GM21360 (cell line): Measurements from ENCODE around the gene SIRT3.
"Not testable (repeated sequence)": the region's sequence is repeated elsewhere in the genome, so short reads cannot be mapped to it uniquely, and the experiment has no call there.

Source experiments
- ATAC-seq: cut with Tn5 transposase; IDR thresholded peaks from one replicate; pipeline ENCODE4 v1.9.1; 2021; ENCODE audit warnings: mild to moderate bottlenecking, moderate library complexity; ENCODE audit not compliant: unreplicated experiment

Gene SIRT3

DNA sequence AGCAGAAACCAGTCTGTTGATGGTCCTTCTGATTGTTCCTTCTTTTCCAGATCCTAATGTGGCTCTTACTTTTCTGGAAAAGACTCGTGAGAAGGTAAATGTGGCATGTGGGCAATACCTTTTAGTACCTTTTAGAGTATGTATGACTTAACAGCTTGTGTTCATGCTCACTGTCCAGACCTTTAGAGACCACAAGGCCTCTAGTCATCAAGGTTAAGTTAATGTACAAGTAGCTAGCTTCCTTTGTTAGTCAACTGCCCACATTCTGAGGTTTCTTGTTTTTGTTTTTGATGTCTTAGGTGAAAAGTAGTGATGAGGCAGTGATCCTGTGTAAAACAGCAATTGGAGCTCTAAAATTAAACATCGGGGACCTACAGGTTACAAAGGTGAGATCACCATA lies 8.2 kb upstream of the SIRT3 start:
- no peak for ATAC-seq

GRCh38 chr11:241634-242033 lies 5.5 kb upstream of the SIRT3 start:
- ATAC-seq: no peak

GRCh38 chr11:240315-240714 lies 4.2 kb upstream of the SIRT3 start:
- ATAC-seq: no peak

- not testable (repeated sequence) for ATAC-seq
Observed at GRCh38 chr11:238346-238745, 2.2 kb upstream of the SIRT3 start.

GRCh38 chr11:236774-237767 lies 929 bp upstream of the SIRT3 start, which contains the start of gene PSMD13:
TSS of gene PSMD13 (plus strand) at chr11:236976. CDS start at chr11:237050, 74 bp downstream.
- peak; percentile 74 for ATAC-seq

DNA sequence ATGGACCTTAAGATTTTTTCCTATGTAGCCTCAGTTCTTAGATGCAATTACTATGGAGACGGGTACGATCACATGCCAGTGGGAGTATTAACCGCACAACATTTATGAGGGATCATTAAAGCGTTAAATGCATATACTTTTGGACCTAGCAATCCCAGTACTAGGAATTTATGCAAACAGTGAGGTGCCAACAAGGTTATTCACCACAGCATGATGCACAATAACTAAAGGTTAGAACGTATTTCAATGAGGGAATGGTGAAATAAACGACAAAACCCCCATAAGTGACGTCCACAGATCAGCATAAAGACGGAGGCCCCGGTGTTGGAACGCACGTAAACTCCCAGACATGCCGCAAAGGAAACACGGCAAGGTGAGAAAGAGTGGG lies 539 bp downstream of the SIRT3 start:
- ATAC-seq: no peak

- no peak for ATAC-seq
Observed at GRCh38 chr11:235180-235579, 962 bp downstream of the SIRT3 start.

DNA sequence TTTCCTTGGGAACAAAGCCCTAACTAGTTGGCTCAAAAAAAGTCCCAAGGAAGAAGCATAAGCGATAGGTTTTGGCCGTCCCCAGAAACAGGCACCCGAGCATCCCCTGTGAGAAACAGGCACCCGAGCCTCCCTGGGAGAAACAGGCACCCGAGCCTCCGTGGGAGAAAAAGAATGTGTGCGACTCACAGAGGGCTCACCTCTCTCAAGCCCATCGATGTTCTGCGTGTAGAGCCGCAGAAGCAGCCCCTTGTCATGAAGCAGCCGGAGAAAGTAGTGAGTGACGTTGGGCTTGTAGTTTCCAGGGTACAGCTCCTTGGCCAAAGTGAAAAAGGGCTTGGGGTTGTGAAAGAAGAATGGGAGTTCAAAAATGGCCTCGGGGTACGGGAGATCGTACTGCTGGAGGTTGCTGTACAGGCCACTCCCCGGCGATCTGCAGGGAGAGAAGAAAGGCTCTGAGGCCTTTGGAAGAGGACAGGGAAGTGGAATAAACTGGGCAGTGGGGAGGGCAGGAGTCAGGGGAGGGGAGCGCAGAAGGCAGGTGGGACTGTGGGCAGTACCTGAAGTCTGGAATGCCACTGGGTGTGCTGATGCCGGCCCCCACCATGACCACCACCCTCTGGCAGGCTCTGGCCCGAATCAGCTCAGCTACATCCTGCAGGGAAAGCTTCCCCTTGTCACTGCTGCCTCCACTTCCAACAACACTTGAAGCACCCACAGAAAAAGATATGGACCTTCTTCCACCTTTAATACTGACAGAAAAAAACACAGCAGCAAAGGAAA lies 3.2 kb downstream of the SIRT3 start:
- ATAC-seq: no peak

GRCh38 chr11:230431-230830 lies 5.7 kb downstream of the SIRT3 start:
- ATAC-seq: no peak

DNA sequence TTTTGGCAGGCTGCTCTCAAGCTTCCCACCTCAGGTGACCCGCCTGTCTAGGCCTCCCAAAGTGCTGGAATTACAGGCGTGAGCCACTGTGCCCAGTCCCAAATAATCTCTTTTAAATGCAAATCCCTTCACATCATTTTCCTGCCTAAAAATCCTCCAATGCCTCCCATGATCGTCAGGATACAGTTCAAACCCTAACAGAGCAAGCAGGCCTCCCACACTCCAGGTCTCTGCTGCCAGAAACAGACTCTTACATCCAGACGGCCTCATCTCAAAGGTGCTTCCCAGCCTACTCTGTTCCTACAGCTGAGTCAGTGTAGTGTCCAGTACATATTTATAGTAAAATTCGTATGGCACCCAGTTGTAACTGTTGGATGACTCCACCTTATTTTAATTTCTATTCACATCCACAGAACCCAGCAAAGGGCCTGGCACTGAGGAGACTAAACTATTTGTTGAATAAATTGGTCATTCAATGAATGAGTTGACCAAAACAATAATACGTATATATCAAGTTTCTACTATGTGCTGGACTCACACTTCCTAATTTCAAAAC lies 8.2 kb downstream of the SIRT3 start:
- no peak for ATAC-seq

GRCh38 chr11:225734-226453 lies 10.2 kb downstream of the SIRT3 start:
- no peak for ATAC-seq

DNA sequence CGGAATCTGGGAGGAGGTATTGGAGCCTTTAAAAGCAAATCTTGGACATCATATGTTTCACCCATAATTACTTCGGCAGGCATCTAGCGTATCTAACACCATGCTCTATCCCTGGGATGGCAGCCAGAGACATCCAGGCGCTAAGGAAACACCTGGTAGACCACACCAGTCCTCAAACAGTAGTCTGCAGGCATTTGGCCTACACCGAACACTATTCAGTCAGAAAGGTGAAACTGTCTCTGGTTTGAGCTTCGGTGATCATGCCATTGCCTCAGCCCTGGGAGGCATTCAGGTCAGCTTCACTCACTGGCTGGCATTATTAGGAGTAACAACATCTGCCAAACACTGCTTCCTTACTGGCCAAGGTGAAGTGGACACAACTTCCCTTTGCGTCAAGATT lies 11.7 kb downstream of the SIRT3 start:
- no peak for ATAC-seq

DNA sequence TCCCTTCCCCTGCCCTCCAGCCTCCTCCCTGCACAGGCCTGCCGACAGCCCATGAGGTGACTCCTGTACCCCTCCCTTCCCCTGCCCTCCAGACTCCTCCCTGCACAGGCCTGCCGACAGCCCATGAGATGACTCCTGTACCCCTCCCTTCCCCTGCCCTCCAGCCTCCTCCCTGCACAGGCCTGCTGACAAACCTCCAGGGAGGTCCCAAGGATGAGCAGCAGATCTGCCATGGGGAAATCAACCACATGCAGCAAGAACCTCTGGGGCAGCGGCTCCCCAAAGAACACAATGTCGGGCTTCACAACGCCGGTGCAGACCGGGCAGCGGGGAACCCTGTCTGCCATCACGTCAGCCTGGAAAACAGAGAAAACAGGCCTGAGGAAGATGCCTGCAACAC lies 12.3 kb downstream of the SIRT3 start:
- ATAC-seq: no peak

DNA sequence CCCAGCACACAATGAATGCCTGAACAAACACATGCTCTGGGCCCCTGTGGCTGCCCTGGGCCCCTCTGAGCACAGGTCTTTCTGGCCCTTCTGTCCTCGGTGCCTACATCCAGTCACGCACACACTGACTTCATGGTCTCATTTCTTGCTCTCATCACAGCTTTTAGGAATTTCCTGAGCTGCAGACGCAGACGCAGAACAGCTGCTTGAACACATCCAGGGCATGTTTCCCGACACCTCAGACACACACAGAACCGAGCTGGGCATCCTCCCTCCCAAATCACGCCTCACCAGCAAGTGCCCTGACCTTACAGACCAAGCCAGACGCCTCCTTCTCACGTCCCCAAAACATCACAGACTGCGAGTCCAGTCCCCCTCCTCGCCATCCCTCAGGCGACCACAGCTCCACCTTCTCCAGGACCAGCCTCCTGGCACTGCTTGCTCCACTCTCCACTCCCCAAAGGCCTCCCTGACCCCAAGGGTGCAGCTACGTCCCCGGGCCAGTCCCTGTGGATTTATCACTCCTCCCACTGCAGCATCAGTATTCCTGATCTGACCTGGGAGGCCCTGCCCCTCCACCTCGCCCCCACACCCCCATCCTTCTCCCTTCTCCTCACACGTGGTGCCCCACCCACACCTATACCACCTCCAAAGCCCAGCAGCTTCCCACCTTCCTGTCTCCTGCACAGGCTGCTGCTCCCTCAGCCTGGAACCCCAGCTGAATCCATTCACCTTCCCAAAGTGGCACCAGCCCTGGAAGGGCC lies 12.9 kb downstream of the SIRT3 start:
- ATAC-seq: no peak

DNA sequence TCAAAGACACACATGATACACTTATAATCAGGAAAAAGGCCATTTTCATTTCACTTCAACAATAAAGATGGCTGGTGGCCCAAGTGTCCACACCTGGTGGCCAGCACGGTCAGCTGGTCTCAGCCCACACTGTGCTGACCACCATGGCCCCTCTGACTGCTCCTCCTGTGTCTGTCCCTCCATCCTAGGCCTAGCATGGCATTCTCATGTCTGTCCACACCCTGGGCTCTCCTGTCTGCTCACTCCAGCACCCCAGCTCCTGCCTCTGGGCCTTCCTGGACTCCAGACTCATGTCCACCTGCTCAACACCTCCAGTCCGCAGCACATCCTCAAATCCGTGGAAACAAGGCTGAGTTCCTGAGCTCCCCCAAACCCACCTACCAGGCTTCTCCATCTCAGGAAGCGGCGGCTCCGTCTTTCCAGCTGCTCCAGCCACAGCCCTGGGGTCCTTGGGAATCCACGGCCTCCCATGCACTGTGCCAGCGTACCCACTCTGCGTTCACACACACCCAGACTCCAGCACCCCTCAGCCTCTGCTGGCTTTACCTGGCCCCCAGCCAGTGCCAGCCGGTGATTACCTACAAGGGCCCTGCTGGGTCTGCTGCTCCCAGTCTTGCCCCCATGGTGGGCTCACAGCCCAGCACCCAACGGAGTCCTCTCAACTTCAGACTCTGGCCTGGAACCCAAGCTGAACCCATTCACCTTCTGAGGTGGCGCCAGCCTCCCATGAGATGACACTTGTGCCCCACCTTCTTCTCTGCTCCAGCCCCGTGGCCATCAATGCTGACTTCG lies 13.9 kb downstream of the SIRT3 start:
- ATAC-seq: no peak

DNA sequence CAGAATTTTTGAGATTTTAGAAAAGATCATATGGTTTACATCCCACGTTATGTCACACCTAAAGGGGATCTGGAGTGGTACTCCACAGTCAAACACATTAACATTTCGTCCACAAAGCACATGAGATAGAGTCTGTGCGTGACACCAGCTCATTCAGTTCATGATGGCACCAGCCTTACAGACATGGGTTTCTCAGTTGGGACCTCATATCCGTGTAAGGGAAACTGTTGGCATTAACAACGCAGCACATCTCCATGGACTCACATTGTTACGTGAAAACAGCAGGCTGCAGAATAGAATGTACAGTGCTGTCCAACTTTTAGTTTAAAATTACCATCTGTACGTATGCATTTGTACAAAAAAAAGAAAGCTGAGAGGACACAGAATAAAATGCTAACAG lies 14.6 kb downstream of the SIRT3 start:
- ATAC-seq: no peak

- not testable (repeated sequence) for ATAC-seq
Observed at GRCh38 chr11:220641-221215, 15.4 kb downstream of the SIRT3 start.

- ATAC-seq: no peak
Observed at GRCh38 chr11:218815-219593, 17.1 kb downstream of the SIRT3 start.
